DMS153 treated with DMSO at 0.1 percent for 48 hours (cell line): ENCODE measurements around the gene ALDH5A1.

Experiments used
- DNase-seq: peaks from one replicate; lab custom pipeline; 2025; ENCODE audit not compliant: unreplicated experiment; lab: John Stamatoyannopoulos, UW

Gene ALDH5A1

DNA sequence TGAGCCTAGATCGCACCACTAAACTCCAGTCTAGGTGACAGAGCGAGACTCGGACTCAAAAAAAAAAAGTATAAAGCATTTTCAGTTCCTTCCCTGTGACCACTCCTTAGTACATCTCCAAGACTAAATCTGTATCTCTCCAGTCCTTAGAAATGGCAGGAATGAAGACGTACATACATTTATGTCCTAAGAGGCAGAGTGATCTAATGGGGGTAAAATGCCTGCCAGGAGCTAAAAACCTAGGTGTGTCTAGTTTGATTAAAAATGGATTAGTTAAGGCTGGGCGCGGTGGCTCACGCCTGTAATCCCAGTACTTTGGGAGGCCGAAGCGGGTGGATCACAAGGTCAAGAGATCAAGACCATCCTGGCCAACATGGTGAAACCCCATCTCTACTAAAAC is 70.4 kb downstream of the ALDH5A1 start:
- DNase-seq: no peak

DNA sequence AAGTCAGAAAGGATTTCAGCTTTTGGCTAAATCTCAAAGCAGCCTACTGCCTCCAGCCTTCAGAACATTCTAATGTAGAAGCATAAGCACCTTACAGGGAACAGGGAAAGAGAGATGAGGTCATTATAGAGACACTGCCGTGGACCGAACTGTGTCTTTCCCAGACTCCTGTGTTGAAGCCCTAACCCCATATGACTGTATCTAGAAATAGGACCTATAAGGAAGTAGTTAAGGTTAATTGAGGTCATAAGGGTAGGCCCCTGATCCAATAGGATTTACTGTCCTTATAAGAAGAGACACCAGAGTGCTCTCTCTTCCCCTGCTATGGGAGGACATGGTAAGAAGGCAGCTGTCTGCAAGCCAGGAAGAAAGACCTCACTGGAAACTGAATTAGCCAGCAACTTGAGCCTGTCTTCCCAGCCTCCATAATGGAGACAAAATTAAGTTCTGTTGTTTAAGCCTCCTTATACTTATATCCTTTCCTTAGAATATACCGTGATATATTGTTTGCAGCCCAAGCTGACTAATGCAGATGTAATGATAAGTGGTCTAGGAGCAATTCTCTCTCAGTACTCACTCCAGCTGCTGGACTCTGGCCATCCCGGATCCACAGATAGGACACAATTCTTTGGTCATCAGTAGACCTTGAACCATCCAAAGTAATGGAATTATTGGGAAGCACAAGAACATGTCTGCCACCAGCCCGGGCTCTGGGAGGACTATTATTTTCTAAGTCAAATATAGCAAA is 71.4 kb downstream of the ALDH5A1 start:
- DNase-seq: no peak

DNA sequence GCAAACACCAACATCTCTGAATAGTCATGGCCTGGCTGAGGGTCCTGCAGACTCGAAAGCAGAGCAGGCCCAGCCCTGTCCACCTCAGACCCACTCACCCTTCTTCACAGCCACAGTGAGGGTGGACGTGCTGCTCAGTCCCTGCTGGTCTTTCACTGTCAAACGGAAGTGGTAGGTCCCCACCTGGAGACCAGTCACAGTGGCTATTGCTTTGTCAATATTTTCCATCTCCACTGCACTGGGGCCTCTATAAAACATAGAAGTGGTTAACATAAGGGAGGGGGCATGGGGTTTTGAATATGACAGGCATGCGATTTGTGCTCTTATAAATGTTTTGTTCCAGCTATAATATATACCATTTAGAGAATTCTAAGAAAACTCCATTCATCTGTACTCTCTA is 73.9 kb downstream of the ALDH5A1 start:
- DNase-seq: no peak

DNA sequence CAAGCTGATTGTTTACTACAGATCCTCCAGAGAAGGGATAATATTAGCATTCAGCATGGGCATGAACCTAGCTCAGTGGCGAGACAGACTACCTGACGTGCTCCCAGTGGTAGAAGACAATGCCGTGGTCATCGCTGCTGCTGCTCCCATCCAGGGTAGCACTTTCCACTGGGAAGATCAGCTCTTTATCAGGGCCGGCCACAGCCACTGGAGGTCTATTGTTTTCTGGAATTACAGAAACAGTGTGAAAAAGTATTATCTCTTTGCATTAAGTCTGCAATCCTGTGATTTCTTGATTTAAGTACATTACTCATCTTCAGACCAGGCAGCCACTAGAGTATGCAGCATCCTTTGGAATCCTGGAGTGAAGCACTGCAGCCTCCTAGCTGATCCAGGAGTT is 75.0 kb downstream of the ALDH5A1 start:
- DNase-seq: no peak

DNA sequence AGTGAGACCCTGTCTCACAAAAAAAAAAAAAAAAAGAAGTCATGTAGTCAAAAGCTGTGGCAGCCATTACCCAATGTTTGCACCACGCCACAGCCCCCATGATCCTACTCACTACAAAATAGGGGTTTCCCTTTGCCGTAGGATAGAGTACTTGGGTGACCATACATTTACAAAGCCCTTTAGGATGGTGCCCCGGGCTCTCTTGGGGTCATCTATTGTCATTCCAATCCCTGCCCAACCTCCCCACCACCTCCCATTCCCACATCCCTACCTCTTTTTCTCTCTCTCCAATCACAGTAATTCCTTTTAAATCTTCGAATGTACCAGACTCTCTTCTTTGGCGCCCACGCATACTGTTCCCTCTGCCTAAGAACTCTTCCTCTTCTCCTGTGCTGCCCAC is 76.6 kb downstream of the ALDH5A1 start:
- no peak for DNase-seq

DNA sequence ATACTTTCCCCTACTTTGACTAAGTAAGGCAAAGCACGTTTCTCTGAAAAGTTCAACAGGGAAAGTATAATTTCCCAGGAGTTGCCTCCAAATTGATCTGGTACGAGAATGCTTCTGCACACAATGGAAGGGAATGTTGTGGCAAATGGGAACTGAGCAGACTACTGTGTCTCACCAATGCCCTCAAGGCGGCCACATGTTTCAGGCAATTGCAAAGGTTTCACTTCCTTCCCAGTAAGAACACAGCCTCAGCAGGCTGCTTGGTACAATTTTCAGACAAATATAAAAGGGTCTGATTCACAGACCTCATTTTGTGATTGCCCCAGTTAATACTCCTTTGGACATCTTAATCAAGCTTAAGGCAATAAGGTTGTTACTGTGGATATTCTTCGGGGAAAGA is 80.0 kb downstream of the ALDH5A1 start:
- DNase-seq: no peak

DNA sequence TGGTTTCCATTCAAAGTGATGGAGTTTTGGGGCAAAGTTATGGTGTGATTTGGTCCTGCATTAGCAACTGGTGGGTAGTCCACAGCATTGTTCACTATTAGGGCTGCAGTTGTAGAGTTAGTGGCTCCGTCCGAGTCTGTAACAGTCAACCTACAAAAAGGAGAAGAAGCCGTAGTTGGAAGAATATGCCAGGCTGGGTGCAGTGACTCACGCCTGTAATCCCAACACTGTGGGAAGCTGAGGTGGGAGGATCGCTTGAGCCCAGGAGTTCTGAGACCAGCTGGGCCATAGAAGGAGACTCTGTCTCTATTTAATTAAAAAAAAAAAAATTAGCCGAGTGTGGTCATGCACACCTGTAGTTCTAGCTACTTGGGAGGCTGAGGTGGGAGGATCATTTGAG is 81.7 kb downstream of the ALDH5A1 start:
- no peak for DNase-seq

DNA sequence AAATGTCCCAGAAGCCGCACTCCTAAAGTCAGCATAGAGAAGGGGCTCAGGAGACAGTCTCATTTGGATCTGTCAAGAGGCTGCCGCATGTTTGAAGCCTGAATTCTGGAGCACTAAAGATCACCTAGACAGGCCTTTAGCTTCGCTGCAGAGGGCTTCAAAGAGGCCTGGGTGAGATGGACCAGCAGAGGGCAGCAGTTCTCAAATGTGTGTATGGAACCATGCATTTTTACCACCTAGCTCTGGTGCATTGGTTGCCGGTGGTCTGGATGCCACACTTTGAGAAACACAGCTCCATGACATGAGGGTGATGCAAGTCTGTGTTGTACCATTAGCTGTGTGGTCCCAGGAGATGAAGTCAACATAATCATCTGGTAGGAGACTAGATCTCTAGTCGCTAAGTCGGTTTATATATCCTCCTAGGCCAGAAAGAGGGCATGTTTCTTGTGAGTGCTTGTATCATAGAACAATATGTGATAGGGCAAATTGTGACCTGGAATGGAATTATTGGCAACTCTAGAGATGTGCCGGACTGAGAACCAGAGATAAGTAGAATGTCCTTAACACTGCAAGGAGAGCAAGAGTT is 86.4 kb downstream of the ALDH5A1 start:
- peak; percentile 22 for DNase-seq

DNA sequence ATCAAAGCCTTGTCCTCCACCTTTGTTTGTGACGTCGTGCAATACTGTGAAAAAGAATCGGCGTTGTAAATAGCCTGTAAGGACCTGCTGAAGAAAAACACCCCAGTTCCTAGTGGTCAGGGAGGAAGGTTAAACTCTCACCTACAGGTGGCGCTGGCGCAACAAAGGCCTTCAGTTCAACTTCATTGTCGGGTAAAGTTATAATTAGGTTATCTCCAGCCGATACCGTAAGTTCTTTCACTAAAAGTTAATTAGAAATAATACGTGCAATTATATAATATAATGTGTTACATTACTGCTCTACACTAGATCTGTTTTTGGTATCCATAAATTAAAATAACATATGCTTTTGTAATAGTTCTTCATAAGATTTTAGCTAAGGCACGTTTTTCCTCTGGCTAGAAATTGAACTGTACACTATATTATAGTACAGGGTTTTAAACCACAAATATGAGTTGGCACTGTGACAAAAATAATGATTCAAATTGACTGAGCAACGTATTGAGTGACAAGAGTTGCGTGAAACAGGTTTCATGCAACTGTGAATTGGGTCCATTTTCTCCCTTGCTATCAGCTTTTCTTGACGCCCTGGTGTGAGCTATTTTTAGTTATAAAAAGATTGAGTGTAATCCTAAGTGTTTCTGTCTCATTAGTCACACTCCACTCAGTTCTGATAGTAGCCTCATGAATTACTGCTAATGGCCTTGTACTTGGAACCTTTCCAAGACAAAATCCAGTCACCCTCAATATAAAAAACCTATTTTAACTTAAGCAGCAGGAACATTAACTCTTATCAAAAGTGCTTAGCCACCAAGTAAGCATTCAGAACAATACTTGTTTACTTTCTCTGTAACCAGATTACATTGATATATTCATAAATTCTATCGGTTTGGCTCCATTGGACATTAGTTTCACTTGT is 89.0 kb downstream of the ALDH5A1 start:
- peak; percentile 93 for DNase-seq

DNA sequence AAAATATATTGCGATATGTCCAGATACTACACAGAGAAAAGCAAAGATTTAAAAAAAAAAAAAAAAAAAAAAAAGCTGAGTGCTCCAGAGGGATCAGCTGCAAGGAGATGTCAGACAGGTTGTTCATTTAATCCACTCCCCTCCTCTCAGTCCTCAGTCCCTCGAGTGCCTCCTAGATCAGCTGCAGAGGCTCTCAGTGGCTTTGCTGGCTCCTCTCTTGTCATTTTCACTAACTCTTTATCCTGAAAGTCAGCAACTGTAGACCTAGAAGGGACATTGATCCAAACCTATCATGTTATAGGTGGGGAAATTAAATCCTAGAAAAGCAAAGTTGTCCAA is 89.6 kb downstream of the ALDH5A1 start:
- peak; percentile 93 for DNase-seq
